H9 (cell line): ENCODE results near the gene MKRN1. TPM values are rescaled to one million over a fixed set of nuclear protein-coding genes. Genes with fewer than 3 reads are reported as not detected.

ENCODE experiments used
- DNase-seq: peaks from one replicate; pipeline ENCODE4 v3.0.0-alpha.2; 2017
- H2AFZ ChIP-seq: one replicate; pipeline ENCODE4 v1.6.1; 2013; ENCODE audit warnings: mild to moderate bottlenecking, low read length, control low read depth, moderate library complexity
- H2AK5ac ChIP-seq: 2 replicates; pipeline ENCODE4 v1.6.1; 2013; ENCODE audit warnings: low read length, control low read depth, mixed read lengths; ENCODE audit not compliant: insufficient read length
- H2BK120ac ChIP-seq: one replicate; pipeline ENCODE4 v1.6.1; 2013; ENCODE audit warnings: low read depth, mild to moderate bottlenecking, low read length, control low read depth, inconsistent platforms; ENCODE audit not compliant: poor library complexity, severe bottlenecking
- H2BK12ac ChIP-seq: 2 replicates; pipeline ENCODE4 v1.6.1; 2013; ENCODE audit warnings: low read length, control low read depth, mixed read lengths, low read depth; ENCODE audit not compliant: insufficient read length
- H2BK15ac ChIP-seq: 2 replicates; pipeline ENCODE4 v1.6.1; 2013; ENCODE audit warnings: low read depth, low read length, control low read depth
- H2BK20ac ChIP-seq: one replicate; pipeline ENCODE4 v1.6.1; 2013; ENCODE audit warnings: low read depth, mild to moderate bottlenecking, low read length, control low read depth, inconsistent platforms; ENCODE audit not compliant: poor library complexity, severe bottlenecking
- H2BK5ac ChIP-seq: 2 replicates; pipeline ENCODE4 v1.6.1; 2013; ENCODE audit warnings: low read length, control low read depth, mixed read lengths; ENCODE audit not compliant: insufficient read length
- H3K14ac ChIP-seq: 2 replicates; pipeline ENCODE4 v1.6.1; 2013; ENCODE audit warnings: low read length, control low read depth; ENCODE audit not compliant: insufficient read depth
- H3K18ac ChIP-seq: 2 replicates; pipeline ENCODE4 v1.6.1; 2013; ENCODE audit warnings: low read depth, mild to moderate bottlenecking, mixed read lengths, low read length, control low read depth; ENCODE audit not compliant: insufficient read length
- H3K23ac ChIP-seq: 2 replicates; pipeline ENCODE4 v1.6.1; 2013; ENCODE audit warnings: low read length, control low read depth, mixed read lengths, low read depth; ENCODE audit not compliant: insufficient read length
- H3K23me2 ChIP-seq: 2 replicates; pipeline ENCODE4 v1.6.1; 2013; ENCODE audit warnings: low read depth, mild to moderate bottlenecking, mixed read lengths, low read length, control low read depth; ENCODE audit not compliant: insufficient read length, poor library complexity, severe bottlenecking
- H3K27ac ChIP-seq: 2 replicates; pipeline ENCODE4 v1.5.1; 2013; ENCODE audit warnings: low read length, control low read depth, mixed read lengths, low read depth; ENCODE audit not compliant: insufficient read length
- H3K27me3 ChIP-seq: 2 replicates; pipeline ENCODE4 v1.6.1; 2013; ENCODE audit warnings: low read length, control low read depth, inconsistent platforms; ENCODE audit not compliant: insufficient read depth
- H3K4ac ChIP-seq: 2 replicates; pipeline ENCODE4 v1.6.1; 2013; ENCODE audit warnings: low read depth, mild to moderate bottlenecking, control low read depth, inconsistent platforms, low read length, moderate library complexity
- H3K4me1 ChIP-seq: 2 replicates; pipeline ENCODE4 v1.6.1; 2013; ENCODE audit warnings: low read length, control low read depth, inconsistent platforms; ENCODE audit not compliant: insufficient read depth
- H3K4me2 ChIP-seq: 2 replicates; pipeline ENCODE4 v1.6.1; 2013; ENCODE audit warnings: low read length, control low read depth, mixed read lengths; ENCODE audit not compliant: insufficient read length, insufficient read depth
- H3K56ac ChIP-seq: 2 replicates; pipeline ENCODE4 v1.6.1; 2013; ENCODE audit warnings: low read depth, mild to moderate bottlenecking, mixed read lengths, low read length, control low read depth; ENCODE audit not compliant: insufficient read length
- H3K79me1 ChIP-seq: 2 replicates; pipeline ENCODE4 v1.6.1; 2013; ENCODE audit warnings: low read depth, mild to moderate bottlenecking, moderate library complexity, low read length, control low read depth, inconsistent platforms; ENCODE audit not compliant: insufficient read depth, poor library complexity, severe bottlenecking
- H3K79me2 ChIP-seq: 2 replicates; pipeline ENCODE4 v1.6.1; 2013; ENCODE audit warnings: low read length, control low read depth, inconsistent platforms; ENCODE audit not compliant: insufficient read depth
- H3K9ac ChIP-seq: 2 replicates; pipeline ENCODE4 v1.6.1; 2013; ENCODE audit warnings: low read length, control low read depth, mixed read lengths; ENCODE audit not compliant: insufficient read length; ENCODE audit errors: extremely low read depth
- H3K9me3 ChIP-seq: one replicate; pipeline ENCODE4 v1.6.1; 2013; ENCODE audit warnings: low read depth, low read length, inconsistent platforms; ENCODE audit not compliant: control insufficient read depth
- H3T11ph ChIP-seq: one replicate; pipeline ENCODE4 v1.6.1; 2013; ENCODE audit warnings: mild to moderate bottlenecking, low read length, control low read depth, inconsistent platforms
- H4K20me1 ChIP-seq: one replicate; pipeline ENCODE4 v1.6.1; 2013; ENCODE audit not compliant: control insufficient read depth, insufficient read length, insufficient read depth
- H4K5ac ChIP-seq: 2 replicates; pipeline ENCODE4 v1.6.1; 2013; ENCODE audit warnings: low read depth, mild to moderate bottlenecking, mixed read lengths, low read length, control low read depth; ENCODE audit not compliant: insufficient read length
- H4K8ac ChIP-seq: replicated peaks from 2 replicates; pipeline ENCODE4 v1.6.1; 2013; ENCODE audit warnings: low read length, control low read depth, mixed read lengths, low read depth; ENCODE audit not compliant: insufficient read length
- H4K91ac ChIP-seq: 2 replicates; pipeline ENCODE4 v1.6.1; 2013; ENCODE audit warnings: low read depth, mild to moderate bottlenecking, moderate library complexity, mixed read lengths, low read length, control low read depth; ENCODE audit not compliant: insufficient read length
- H3K27ac Mint-ChIP-seq, 3 experiments: 2 replicates in 2 of 3; 3 replicates in 1 of 3; pipeline ENCODE4 v1.8.0; 2020 to 2021; ENCODE audit warnings: mixed read lengths in 3 of 3, mild to moderate bottlenecking in 1 of 3, moderate library complexity in 1 of 3
- H3K27me3 Mint-ChIP-seq: 2 replicates; pipeline ENCODE4 v1.8.0; 2021; ENCODE audit warnings: low read depth, mild to moderate bottlenecking, moderate library complexity, mixed read lengths
- H3K36me3 Mint-ChIP-seq, 3 experiments: 2 replicates in 2 of 3; 3 replicates in 1 of 3; pipeline ENCODE4 v1.8.0; 2020 to 2021; ENCODE audit warnings: low read depth in 3 of 3, mixed read lengths in 3 of 3; ENCODE audit not compliant: insufficient read depth in 1 of 3
- H3K4me1 Mint-ChIP-seq, 2 experiments: 2 replicates each; pipeline ENCODE4 v1.8.0; 2020; ENCODE audit warnings: mixed read lengths in 2 of 2
- H3K4me3 Mint-ChIP-seq, 2 experiments: 2 replicates in 1 of 2; 3 replicates in 1 of 2; pipeline ENCODE4 v1.8.0; 2020 to 2021; ENCODE audit warnings: mild to moderate bottlenecking in 2 of 2, mixed read lengths in 2 of 2, moderate library complexity in 1 of 2
- H3K9me3 Mint-ChIP-seq, 2 experiments: 2 replicates in 1 of 2; 3 replicates in 1 of 2; pipeline ENCODE4 v1.8.0; 2020; ENCODE audit warnings: mild to moderate bottlenecking in 2 of 2, mixed read lengths in 2 of 2, moderate library complexity in 1 of 2
- WGBS: extraction: QIAGEN DNeasy Blood & Tissue Kit; methylation state at CpG from one replicate; pipeline ENCODE4 v1.1.7; 2013; ENCODE audit warnings: missing lambda C conversion rate, low lambda C conversion rate, mixed read lengths; ENCODE audit not compliant: insufficient read length; ENCODE audit errors: extremely low coverage; 5-methylcytosine and 5-hydroxymethylcytosine counted together
- total RNA-seq: library from RNA; stranded (reverse); gene quantifications from 2 replicates; pipeline ENCODE4 v1.2.1, GENCODE V29; 2021
- TF ChIP-seq, protein P1 (sequence below): fragments of 200-600 bp; sonication (generic); conservative IDR thresholded peaks from 3 replicates; pipeline ENCODE4 v1.8.0; 2021; ENCODE audit warnings: antibody characterized with exemption, mild to moderate bottlenecking

Gene MKRN1
- total RNA-seq, 1 experiment from 2014 or later, result 106 TPM

DNA sequence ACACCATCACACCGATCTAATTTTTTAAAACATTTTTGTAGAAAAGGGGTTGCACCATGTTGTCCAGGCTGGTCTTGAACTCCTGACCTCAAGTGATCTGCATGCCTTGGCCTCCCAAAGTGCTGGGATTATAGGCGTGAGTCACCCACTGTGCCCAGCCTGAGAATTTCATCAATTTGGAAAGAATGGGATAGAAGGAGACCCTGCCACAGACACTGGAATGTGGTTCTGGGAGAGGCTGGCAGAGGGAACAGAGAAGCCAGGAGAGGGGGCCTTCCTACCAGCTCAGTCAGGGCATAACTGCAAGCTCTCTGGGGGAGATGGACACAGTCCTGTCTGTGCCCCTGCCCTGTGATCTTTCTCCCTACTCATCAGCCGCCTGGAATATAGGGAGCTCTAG, 42.1 kb upstream of the MKRN1 start:
- no peak overlapping the region for H2BK15ac ChIP-seq
- no peaks in the 10 kb centered on the region for H3K27me3 ChIP-seq
- H3K4me1 Mint-ChIP-seq, result peaks cover 14 to 22% of the 10 kb centered on the region in 2 experiments
- no peak for DNase-seq
- H3K4me3 Mint-ChIP-seq, result no peak overlapping the region
- no peaks in the 10 kb centered on the region for H3K23me2 ChIP-seq
- H4K5ac ChIP-seq, result no peak overlapping the region
- no peaks in the 10 kb centered on the region for H4K20me1 ChIP-seq
- no peaks in the 10 kb centered on the region for H3K9me3 ChIP-seq
- no peak overlapping the region for H2BK12ac ChIP-seq
- H3K9me3 Mint-ChIP-seq, result no peaks in the 10 kb centered on the region
- H3K36me3 Mint-ChIP-seq, result peaks cover 0 to 4% (median 0%) of the 10 kb centered on the region in 3 experiments; a peak in 3 of 7 replicates
- no peak overlapping the region for H3K14ac ChIP-seq
- TF ChIP-seq, protein P1, sequence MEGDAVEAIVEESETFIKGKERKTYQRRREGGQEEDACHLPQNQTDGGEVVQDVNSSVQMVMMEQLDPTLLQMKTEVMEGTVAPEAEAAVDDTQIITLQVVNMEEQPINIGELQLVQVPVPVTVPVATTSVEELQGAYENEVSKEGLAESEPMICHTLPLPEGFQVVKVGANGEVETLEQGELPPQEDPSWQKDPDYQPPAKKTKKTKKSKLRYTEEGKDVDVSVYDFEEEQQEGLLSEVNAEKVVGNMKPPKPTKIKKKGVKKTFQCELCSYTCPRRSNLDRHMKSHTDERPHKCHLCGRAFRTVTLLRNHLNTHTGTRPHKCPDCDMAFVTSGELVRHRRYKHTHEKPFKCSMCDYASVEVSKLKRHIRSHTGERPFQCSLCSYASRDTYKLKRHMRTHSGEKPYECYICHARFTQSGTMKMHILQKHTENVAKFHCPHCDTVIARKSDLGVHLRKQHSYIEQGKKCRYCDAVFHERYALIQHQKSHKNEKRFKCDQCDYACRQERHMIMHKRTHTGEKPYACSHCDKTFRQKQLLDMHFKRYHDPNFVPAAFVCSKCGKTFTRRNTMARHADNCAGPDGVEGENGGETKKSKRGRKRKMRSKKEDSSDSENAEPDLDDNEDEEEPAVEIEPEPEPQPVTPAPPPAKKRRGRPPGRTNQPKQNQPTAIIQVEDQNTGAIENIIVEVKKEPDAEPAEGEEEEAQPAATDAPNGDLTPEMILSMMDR, result no peak
- no peak overlapping the region for H2AFZ ChIP-seq
- H3K79me2 ChIP-seq, result no peaks in the 10 kb centered on the region
- no CpG with 5 or more reads among the region's 3 CpGs for WGBS
- no peaks in the 10 kb centered on the region for H3K27me3 Mint-ChIP-seq
- no peaks in the 10 kb centered on the region for H3K79me1 ChIP-seq
- no peak overlapping the region for H3K9ac ChIP-seq
- no peak overlapping the region for H3K4ac ChIP-seq
- H2BK20ac ChIP-seq, result no peak overlapping the region
- no peak overlapping the region for H3K27ac ChIP-seq
- H3K56ac ChIP-seq, result no peak overlapping the region
- no peak overlapping the region for H3K4me2 ChIP-seq
- no peak overlapping the region for H4K8ac ChIP-seq
- H3K18ac ChIP-seq, result no peak overlapping the region
- no peak overlapping the region for H2BK5ac ChIP-seq
- H3K4me1 ChIP-seq, result peaks cover 2% of the 10 kb centered on the region; the same call in 1 of the 2 replicates
- H3T11ph ChIP-seq, result no peak overlapping the region
- no peak overlapping the region for H3K23ac ChIP-seq
- peak overlapping the region in 2 of 3 experiments; percentile 60 to 72; a peak in 5 of 7 replicates for H3K27ac Mint-ChIP-seq
- H4K91ac ChIP-seq, result no peak overlapping the region
- H2BK120ac ChIP-seq, result no peak overlapping the region
- no peak overlapping the region for H2AK5ac ChIP-seq
